Activated CD8-positive, alpha-beta memory T cell treated with anti-CD3 and anti-CD28 coated beads, Interleukin-2, amount 50 U/mL, for 24 hours (primary cell): ENCODE results near the gene AP4B1.
"Not testable (repeated sequence)": the region's sequence is repeated elsewhere in the genome, so short reads cannot be mapped to it uniquely, and the experiment has no call there.

ENCODE experiments used
- DNase-seq: peaks from one replicate; pipeline ENCODE4 v3.0.0-alpha.2; 2020; ENCODE audit errors: extremely low read depth

Gene AP4B1

GRCh38 chr1:113904674-113905434 is at the start of gene AP4B1, which contains the start of gene DCLRE1B:
TSS of gene AP4B1 (minus strand) at chr1:113904799. CDS start at chr1:113904717, 82 bp downstream.
TSS of gene DCLRE1B (plus strand) at chr1:113905326. CDS start at chr1:113905587, 261 bp downstream.
- DNase-seq: peak; percentile 92

DNA sequence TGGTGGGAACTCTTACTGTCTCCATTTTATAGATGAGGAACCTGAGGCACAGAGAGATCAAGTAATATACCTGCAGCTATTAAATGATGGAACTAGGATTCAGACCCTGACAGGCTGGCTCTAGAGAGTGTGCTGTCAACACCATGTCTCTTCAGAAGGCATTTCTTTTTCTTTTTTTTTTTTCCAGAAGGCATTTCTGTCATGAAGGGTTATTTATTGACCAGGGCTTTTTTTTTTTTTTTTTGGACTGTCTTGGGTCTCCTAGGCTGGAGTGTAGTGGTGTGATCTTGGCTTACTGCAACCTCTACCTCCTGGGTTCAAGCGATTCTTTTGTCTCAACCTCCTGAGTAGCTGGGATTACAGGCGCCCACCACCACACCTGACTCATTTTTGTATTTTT is 47.1 kb upstream of the AP4B1 start:
- no peak for DNase-seq

- no peak for DNase-seq
Observed at GRCh38 chr1:113950908-113951307, 46.3 kb upstream of the AP4B1 start.

GRCh38 chr1:113949007-113949406 is 44.4 kb upstream of the AP4B1 start:
- no peak for DNase-seq

DNA sequence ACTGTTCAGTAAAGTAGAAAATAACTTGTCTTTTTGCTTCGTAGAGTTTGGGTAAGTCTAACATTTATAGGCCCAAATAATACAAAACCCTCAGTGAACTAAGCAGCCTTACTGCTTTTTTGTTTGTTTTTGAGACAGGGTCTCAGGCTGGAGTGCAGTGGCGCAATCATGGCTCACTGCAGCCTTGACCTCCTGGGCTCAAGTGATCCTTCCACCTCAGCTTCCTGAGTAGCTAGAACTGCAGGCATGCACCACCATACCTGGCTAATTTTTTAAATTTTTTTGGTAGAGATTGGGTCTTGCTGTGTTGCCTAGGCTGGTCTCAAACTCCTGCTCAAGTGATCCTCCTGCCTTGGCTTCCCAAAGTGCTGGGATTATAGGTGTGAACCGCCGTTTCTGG is 43.6 kb upstream of the AP4B1 start:
- DNase-seq: not testable (repeated sequence)

- DNase-seq: no peak
Observed at GRCh38 chr1:113947388-113948107, 42.9 kb upstream of the AP4B1 start.

DNA sequence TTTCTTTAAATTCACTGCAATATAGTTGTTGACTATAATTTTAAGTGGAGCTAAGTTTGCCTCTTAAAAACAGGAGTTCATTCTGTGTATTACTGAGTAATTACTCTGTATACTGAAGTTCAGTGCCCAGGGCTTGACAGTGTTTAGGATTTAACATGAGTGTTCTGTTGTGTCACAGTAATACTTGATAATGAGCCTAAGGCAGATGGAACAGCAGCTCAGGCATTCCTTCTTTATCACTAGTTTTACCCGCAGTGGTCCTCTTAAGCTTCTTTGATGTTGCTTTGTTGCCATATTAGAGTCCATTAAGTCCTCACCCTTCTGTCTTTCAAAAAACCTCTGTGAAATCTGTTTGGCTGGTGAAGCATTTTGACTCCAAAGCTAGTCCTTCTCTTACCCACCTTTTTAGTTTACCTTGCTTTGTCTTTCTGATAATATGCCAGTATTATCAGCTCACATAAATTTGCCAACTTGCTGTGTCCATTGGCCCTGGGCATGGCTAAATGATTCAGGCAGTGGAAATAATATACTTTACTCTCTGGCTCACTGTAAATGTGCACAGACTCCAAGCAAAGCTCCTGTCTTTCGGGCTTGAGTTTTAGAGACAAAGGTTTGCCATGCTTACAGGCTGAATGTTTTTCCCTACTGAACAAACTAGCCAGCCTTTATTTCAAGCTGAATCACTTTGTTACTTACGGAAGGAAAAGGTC is 42.2 kb upstream of the AP4B1 start:
- no peak for DNase-seq

GRCh38 chr1:113946112-113946511 is 41.5 kb upstream of the AP4B1 start:
- no peak for DNase-seq

GRCh38 chr1:113945329-113945728 is 40.7 kb upstream of the AP4B1 start:
- DNase-seq: no peak

GRCh38 chr1:113943028-113943811 is 38.6 kb upstream of the AP4B1 start:
- no peak for DNase-seq

- no peak for DNase-seq
Observed at GRCh38 chr1:113942527-113942926, 37.9 kb upstream of the AP4B1 start.

- DNase-seq: no peak
Observed at GRCh38 chr1:113941245-113941559, 36.6 kb upstream of the AP4B1 start.

- no peak for DNase-seq
Observed at GRCh38 chr1:113940365-113941244, 36.0 kb upstream of the AP4B1 start.

DNA sequence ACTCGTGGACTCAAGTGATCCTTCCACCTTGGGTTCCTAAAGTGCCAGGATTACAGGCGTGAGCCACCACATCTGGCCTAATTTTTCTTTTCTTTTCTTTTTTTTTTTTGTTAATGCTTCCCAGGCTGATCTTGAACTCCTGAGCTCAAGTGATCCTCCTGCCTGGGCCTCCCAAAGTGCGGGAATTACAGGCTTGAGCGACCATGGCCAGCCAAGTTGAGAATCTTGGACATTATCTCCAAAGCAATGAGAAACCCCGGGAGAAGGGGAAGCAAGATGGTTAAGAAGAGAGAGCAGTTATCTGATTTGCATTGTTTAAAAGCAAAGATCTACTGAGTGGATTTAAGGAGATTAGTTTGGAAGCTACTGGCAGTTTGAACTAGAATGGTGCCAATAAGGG is 33.6 kb upstream of the AP4B1 start:
- DNase-seq: no peak

- no peak for DNase-seq
Observed at GRCh38 chr1:113937146-113937545, 32.5 kb upstream of the AP4B1 start.

DNA sequence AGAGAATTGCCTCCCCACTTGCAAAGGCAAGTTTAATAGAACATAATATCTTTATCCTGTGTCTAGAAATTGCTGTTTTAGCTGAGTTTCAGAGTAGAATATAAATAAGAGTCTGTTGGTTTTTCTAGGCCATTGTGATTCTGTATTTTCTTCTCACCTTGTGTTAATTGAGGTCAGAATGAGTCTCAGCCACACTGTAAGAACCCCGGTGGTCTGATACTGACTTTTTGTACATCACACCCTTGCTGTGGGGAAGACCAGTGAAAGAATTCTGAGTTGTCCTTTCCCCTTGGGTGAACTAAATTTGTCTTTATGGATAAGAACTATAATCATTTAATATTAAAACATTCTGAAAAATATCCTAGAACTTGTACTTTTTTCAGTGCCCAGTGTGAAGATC is 31.4 kb upstream of the AP4B1 start:
- no peak for DNase-seq

DNA sequence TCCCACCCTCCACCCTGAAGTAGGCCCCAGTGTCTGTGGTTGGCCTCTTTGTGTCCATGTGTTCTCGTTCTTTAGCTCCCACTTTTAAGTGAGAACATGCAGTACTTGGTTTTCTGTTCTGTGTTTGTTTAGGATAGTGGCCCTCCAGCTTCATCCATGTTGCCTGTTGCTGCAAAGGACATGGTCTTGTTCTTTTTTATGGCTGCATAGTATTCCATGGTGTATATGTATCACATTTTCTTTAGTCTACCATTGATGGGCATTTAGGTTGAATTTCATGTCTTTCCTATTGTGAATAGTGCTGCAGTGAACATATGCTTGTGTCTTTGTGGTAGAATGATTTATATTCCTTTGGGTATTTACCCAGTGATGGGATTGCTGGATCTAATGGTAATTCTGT is 30.6 kb upstream of the AP4B1 start:
- no peak for DNase-seq

- DNase-seq: no peak
Observed at GRCh38 chr1:113934511-113935055, 30.0 kb upstream of the AP4B1 start.

DNA sequence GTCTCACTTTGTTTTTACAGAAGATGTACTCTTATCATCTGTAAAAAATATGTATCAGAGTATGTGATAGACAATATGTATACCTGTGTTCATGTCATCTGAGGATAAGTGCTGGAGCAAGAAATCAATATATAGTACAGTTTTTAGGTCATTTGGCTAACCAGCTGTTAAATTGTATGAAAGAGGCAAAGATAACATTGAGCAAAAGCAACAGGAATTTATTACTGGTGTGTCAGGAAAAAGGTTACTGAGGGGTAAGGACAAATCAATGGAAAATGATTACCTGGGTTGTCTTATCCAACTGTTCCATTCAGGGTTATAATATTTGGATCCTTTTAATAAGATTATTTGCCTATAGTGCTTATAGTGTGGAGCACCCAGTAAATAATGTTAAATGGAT is 29.4 kb upstream of the AP4B1 start:
- DNase-seq: no peak

- no peak for DNase-seq
Observed at GRCh38 chr1:113931451-113931851, 26.9 kb upstream of the AP4B1 start.
